Activated CD4-positive, alpha-beta T cell treated with anti-CD3 and anti-CD28 coated beads for 24 hours (primary cell): Measurements from ENCODE around the gene PLCL2.
"Not testable (repeated sequence)": the region's sequence is repeated elsewhere in the genome, so short reads cannot be mapped to it uniquely, and the experiment has no call there.

Experiments
- DNase-seq, 2 donors: peaks; one replicate each; pipeline ENCODE4 v3.0.0-alpha.2; 2020; ENCODE audit warnings: low read depth in 2 of 2

PLCL2 gene

GRCh38 chr3:16916840-16917239 is 32.1 kb downstream of the PLCL2 start:
- DNase-seq: no peak

GRCh38 chr3:16917256-16917935 is 32.6 kb downstream of the PLCL2 start:
- DNase-seq: no peak

- no peak for DNase-seq
Measured at GRCh38 chr3:16917980-16918682, 33.4 kb downstream of the PLCL2 start.

- no peak for DNase-seq
Measured at GRCh38 chr3:16918683-16919025, 33.9 kb downstream of the PLCL2 start.

- no peak for DNase-seq
Measured at GRCh38 chr3:16923112-16923511, 38.4 kb downstream of the PLCL2 start.

GRCh38 chr3:16927485-16927884 is 42.7 kb downstream of the PLCL2 start:
- DNase-seq: no peak

GRCh38 chr3:16928386-16929132 is 43.8 kb downstream of the PLCL2 start:
- DNase-seq: no peak

- no peak for DNase-seq
Measured at GRCh38 chr3:16929311-16929710, 44.6 kb downstream of the PLCL2 start.

- no peak for DNase-seq
Measured at GRCh38 chr3:16932877-16933276, 48.1 kb downstream of the PLCL2 start.

- no peak for DNase-seq
Measured at GRCh38 chr3:16935781-16936180, 51.0 kb downstream of the PLCL2 start.

- DNase-seq: no peak
Measured at GRCh38 chr3:16936233-16936632, 51.5 kb downstream of the PLCL2 start.

GRCh38 chr3:16936676-16937230 is 52.0 kb downstream of the PLCL2 start:
- DNase-seq: no peak

- no peak for DNase-seq
Measured at GRCh38 chr3:16937326-16937845, 52.6 kb downstream of the PLCL2 start.

- no peak for DNase-seq
Measured at GRCh38 chr3:16940769-16941700, 56.3 kb downstream of the PLCL2 start.

GRCh38 chr3:16942955-16943354 is 58.2 kb downstream of the PLCL2 start:
- no peak for DNase-seq

GRCh38 chr3:16943857-16944256 is 59.1 kb downstream of the PLCL2 start:
- DNase-seq: no peak

GRCh38 chr3:16944356-16944755 is 59.6 kb downstream of the PLCL2 start:
- DNase-seq: no peak

GRCh38 chr3:16945330-16945729 is 60.6 kb downstream of the PLCL2 start:
- no peak for DNase-seq

GRCh38 chr3:16950282-16950681 is 65.5 kb downstream of the PLCL2 start:
- DNase-seq: no peak

GRCh38 chr3:16950845-16951244 is 66.1 kb downstream of the PLCL2 start:
- no peak for DNase-seq

GRCh38 chr3:16957852-16958251 is 73.1 kb downstream of the PLCL2 start:
- DNase-seq: not testable (repeated sequence)
